GM23338 (cell line): ENCODE measurements around the gene HS1BP3. TPM values are rescaled to one million over a fixed set of nuclear protein-coding genes. Genes with fewer than 3 reads are reported as not detected.

Experiments
- ATAC-seq: fragments of 200-7000 bp; cut with Tn5 transposase; 3 replicates; pipeline ENCODE4 v1.9.1; 2020
- DNase-seq: peaks from one replicate; pipeline ENCODE4 v3.0.0-alpha.2; 2015; ENCODE audit warnings: low spot score
- H2AFZ ChIP-seq: fragments of 200-600 bp; sonication (generic); 2 replicates; pipeline ENCODE4 v1.8.0; 2016; ENCODE audit warnings: antibody characterized with exemption, mild to moderate bottlenecking, moderate library complexity
- H3F3A ChIP-seq: fragments of 200-600 bp; sonication (generic); replicated peaks from 2 replicates; pipeline ENCODE4 v1.8.0; 2017; ENCODE audit warnings: antibody characterized with exemption, mixed run types, low read depth
- H3K27ac ChIP-seq: fragments of 200-600 bp; sonication (generic); 2 replicates; pipeline ENCODE4 v1.6.1; 2016; ENCODE audit warnings: low read depth
- H3K27me3 ChIP-seq: fragments of 200-600 bp; sonication (generic); 2 replicates; pipeline ENCODE4 v1.8.0; 2016; ENCODE audit warnings: mild to moderate bottlenecking, mixed run types, moderate library complexity; ENCODE audit not compliant: insufficient read depth
- H3K36me3 ChIP-seq: fragments of 200-600 bp; sonication (generic); 2 replicates; pipeline ENCODE4 v1.8.0; 2016; ENCODE audit warnings: mild to moderate bottlenecking; ENCODE audit not compliant: insufficient read depth
- H3K4me1 ChIP-seq: fragments of 200-600 bp; sonication (generic); 2 replicates; pipeline ENCODE4 v1.8.0; 2016; ENCODE audit warnings: mild to moderate bottlenecking, moderate library complexity; ENCODE audit not compliant: insufficient read depth
- H3K4me2 ChIP-seq: fragments of 200-600 bp; sonication (generic); 2 replicates; pipeline ENCODE4 v1.7.1; 2017; ENCODE audit warnings: mixed run types
- H3K4me3 ChIP-seq: fragments of 200-600 bp; sonication (generic); 2 replicates; pipeline ENCODE4 v1.6.1; 2016; ENCODE audit warnings: mixed run types
- H3K79me2 ChIP-seq: fragments of 200-600 bp; sonication (generic); replicated peaks from 2 replicates; pipeline ENCODE4 v1.8.0; 2017; ENCODE audit warnings: mild to moderate bottlenecking; ENCODE audit not compliant: insufficient read depth
- H3K9me2 ChIP-seq: fragments of 200-600 bp; sonication (generic); 2 replicates; pipeline ENCODE4 v1.8.0; 2017; ENCODE audit not compliant: insufficient read depth
- H4K20me1 ChIP-seq: fragments of 200-600 bp; sonication (generic); replicated peaks from 2 replicates; pipeline ENCODE4 v1.8.0; 2017; ENCODE audit warnings: mild to moderate bottlenecking; ENCODE audit not compliant: insufficient read depth
- H3K27ac Mint-ChIP-seq: 2 replicates; pipeline ENCODE4 v1.8.0; 2020; ENCODE audit warnings: inconsistent platforms, mild to moderate bottlenecking, moderate library complexity, mixed read lengths
- H3K27me3 Mint-ChIP-seq: 3 replicates; pipeline ENCODE4 v1.8.0; 2022; ENCODE audit warnings: low read depth, mild to moderate bottlenecking, moderate library complexity, mixed read lengths, inconsistent platforms; ENCODE audit not compliant: insufficient read depth, poor library complexity
- H3K36me3 Mint-ChIP-seq: 3 replicates; pipeline ENCODE4 v1.8.0; 2021; ENCODE audit warnings: low read depth, mild to moderate bottlenecking, inconsistent platforms, moderate library complexity, mixed read lengths
- H3K4me1 Mint-ChIP-seq: 3 replicates; pipeline ENCODE4 v1.8.0; 2020; ENCODE audit warnings: mild to moderate bottlenecking, inconsistent platforms, mixed read lengths
- H3K4me3 Mint-ChIP-seq: 3 replicates; pipeline ENCODE4 v1.8.0; 2021; ENCODE audit warnings: moderate library complexity, mild to moderate bottlenecking, inconsistent platforms, mixed read lengths
- H3K9me3 Mint-ChIP-seq: 3 replicates; pipeline ENCODE4 v1.8.0; 2020; ENCODE audit warnings: moderate library complexity, mild to moderate bottlenecking, inconsistent platforms, mixed read lengths
- CREB1 ChIP-seq: fragments of 250-450 bp; sonication (Bioruptor Pico); IDR thresholded peaks from 2 replicates; pipeline ENCODE4 v1.5.0; 2020; ENCODE audit warnings: low read depth, mild to moderate bottlenecking, moderate library complexity
- EZH2 ChIP-seq: fragments of 200-600 bp; sonication (generic); IDR thresholded peaks from one replicate; pipeline ENCODE4 v1.8.0; 2017; ENCODE audit warnings: antibody characterized with exemption, mild to moderate bottlenecking, low read depth; ENCODE audit not compliant: unreplicated experiment
- EZH2phosphoT487 ChIP-seq: fragments of 200-600 bp; sonication (generic); IDR thresholded peaks from one replicate; pipeline ENCODE4 v1.8.1; 2018; ENCODE audit warnings: antibody characterized with exemption; ENCODE audit not compliant: unreplicated experiment
- JUNB ChIP-seq: IDR thresholded peaks from one replicate; pipeline ENCODE4 v1.6.1; 2016; ENCODE audit warnings: antibody characterized with exemption; ENCODE audit not compliant: unreplicated experiment
- NANOG ChIP-seq: IDR thresholded peaks from 2 replicates; pipeline ENCODE4 v1.6.1; 2016; ENCODE audit warnings: antibody characterized with exemption, borderline replicate concordance
- POLR2AphosphoS5 ChIP-seq: IDR thresholded peaks from 2 replicates; pipeline ENCODE4 v1.6.1; 2016; ENCODE audit warnings: antibody characterized with exemption, low read depth
- STAT1 ChIP-seq: IDR thresholded peaks from one replicate; pipeline ENCODE4 v1.6.1; 2016; ENCODE audit warnings: antibody characterized with exemption; ENCODE audit not compliant: unreplicated experiment
- ZNF114 ChIP-seq: fragments of 250-450 bp; sonication (Bioruptor Pico); IDR thresholded peaks from 2 replicates; pipeline ENCODE4 v1.5.0; 2020; ENCODE audit warnings: mild to moderate bottlenecking, moderate library complexity
- ZNF331 ChIP-seq: fragments of 250-450 bp; sonication (Bioruptor Pico); IDR thresholded peaks from 2 replicates; pipeline ENCODE4 v1.5.0; 2020; ENCODE audit warnings: low read depth, mild to moderate bottlenecking, moderate library complexity
- ZNF462 ChIP-seq: fragments of 250-450 bp; sonication (Bioruptor Pico); IDR thresholded peaks from 2 replicates; pipeline ENCODE4 v1.5.0; 2020; ENCODE audit warnings: mild to moderate bottlenecking, moderate library complexity
- polyA plus RNA-seq: library from polyadenylated mRNA; unstranded; fragments of >200 nt; fragmentation: Nextera tagmentation; extraction: Ambion mirVana; gene quantifications from 2 replicates; pipeline ENCODE4 v1.2.1, GENCODE V29; 2016
- total RNA-seq: library from RNA; depleted of rRNA; stranded (reverse); fragments of >200 nt; shearing (Covaris generic); gene quantifications from 2 replicates; pipeline ENCODE4 v1.2.3, GENCODE V29; 2014
- TF ChIP-seq, protein P1 (sequence below): IDR thresholded peaks from one replicate; pipeline ENCODE4 v1.6.1; 2018; ENCODE audit warnings: antibody characterized with exemption; ENCODE audit not compliant: unreplicated experiment
- TF ChIP-seq, protein P2 (sequence below), 2 experiments: fragments of 200-600 bp in 1 of 2; sonication (generic) in 1 of 2; conservative IDR thresholded peaks; 2 replicates each; pipeline versions ENCODE4 v1.5.1 to v1.6.1; 2016 to 2017; ENCODE audit warnings: antibody characterized with exemption in 2 of 2, low read depth in 2 of 2, mild to moderate bottlenecking in 2 of 2, moderate library complexity in 1 of 2
- TF ChIP-seq, protein P3 (sequence below): IDR thresholded peaks from 2 replicates; pipeline ENCODE4 v1.6.1; 2016; ENCODE audit warnings: antibody characterized with exemption

HS1BP3 gene
- total and polyA plus RNA-seq, 2 experiments from 2014 or later: 7.2 to 15.0 TPM

- H3F3A ChIP-seq: no peaks in the 10 kb centered on the region
- no peak overlapping the region for H2AFZ ChIP-seq
- H3K36me3 ChIP-seq: no peaks in the 10 kb centered on the region
- H3K4me3 Mint-ChIP-seq: no peak overlapping the region
- no peaks in the 10 kb centered on the region; the same call in 1 of the 2 replicates for H3K9me2 ChIP-seq
- no peaks in the 10 kb centered on the region for H4K20me1 ChIP-seq
- DNase-seq: peak; percentile 28
- H3K27ac Mint-ChIP-seq: no peak overlapping the region
- H3K27ac ChIP-seq: no peak overlapping the region
- H3K4me1 ChIP-seq: peaks cover 6% of the 10 kb centered on the region
- peaks cover 3% of the 10 kb centered on the region for H3K27me3 Mint-ChIP-seq
- no peaks in the 10 kb centered on the region for H3K9me3 Mint-ChIP-seq
- no peaks in the 10 kb centered on the region; the same call in 2 of the 3 replicates for H3K36me3 Mint-ChIP-seq
- H3K79me2 ChIP-seq: no peaks in the 10 kb centered on the region
- no peaks in the 10 kb centered on the region for H3K27me3 ChIP-seq
- H3K4me3 ChIP-seq: no peak overlapping the region
- no peak overlapping the region for H3K4me2 ChIP-seq
- peak; percentile 9; the same call in 1 of the 3 replicates for ATAC-seq
- no peak for TF ChIP-seq ZNF331 (CRISPR knock-in tag)
- TF ChIP-seq ZNF462 (CRISPR knock-in tag): no peak
- no peak for TF ChIP-seq ZNF114 (CRISPR knock-in tag)
- TF ChIP-seq EZH2: no peak
- no peak for TF ChIP-seq EZH2phosphoT487
- TF ChIP-seq, protein P1, sequence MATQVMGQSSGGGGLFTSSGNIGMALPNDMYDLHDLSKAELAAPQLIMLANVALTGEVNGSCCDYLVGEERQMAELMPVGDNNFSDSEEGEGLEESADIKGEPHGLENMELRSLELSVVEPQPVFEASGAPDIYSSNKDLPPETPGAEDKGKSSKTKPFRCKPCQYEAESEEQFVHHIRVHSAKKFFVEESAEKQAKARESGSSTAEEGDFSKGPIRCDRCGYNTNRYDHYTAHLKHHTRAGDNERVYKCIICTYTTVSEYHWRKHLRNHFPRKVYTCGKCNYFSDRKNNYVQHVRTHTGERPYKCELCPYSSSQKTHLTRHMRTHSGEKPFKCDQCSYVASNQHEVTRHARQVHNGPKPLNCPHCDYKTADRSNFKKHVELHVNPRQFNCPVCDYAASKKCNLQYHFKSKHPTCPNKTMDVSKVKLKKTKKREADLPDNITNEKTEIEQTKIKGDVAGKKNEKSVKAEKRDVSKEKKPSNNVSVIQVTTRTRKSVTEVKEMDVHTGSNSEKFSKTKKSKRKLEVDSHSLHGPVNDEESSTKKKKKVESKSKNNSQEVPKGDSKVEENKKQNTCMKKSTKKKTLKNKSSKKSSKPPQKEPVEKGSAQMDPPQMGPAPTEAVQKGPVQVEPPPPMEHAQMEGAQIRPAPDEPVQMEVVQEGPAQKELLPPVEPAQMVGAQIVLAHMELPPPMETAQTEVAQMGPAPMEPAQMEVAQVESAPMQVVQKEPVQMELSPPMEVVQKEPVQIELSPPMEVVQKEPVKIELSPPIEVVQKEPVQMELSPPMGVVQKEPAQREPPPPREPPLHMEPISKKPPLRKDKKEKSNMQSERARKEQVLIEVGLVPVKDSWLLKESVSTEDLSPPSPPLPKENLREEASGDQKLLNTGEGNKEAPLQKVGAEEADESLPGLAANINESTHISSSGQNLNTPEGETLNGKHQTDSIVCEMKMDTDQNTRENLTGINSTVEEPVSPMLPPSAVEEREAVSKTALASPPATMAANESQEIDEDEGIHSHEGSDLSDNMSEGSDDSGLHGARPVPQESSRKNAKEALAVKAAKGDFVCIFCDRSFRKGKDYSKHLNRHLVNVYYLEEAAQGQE: no peak
- TF ChIP-seq POLR2AphosphoS5: no peak
- TF ChIP-seq, protein P2, sequence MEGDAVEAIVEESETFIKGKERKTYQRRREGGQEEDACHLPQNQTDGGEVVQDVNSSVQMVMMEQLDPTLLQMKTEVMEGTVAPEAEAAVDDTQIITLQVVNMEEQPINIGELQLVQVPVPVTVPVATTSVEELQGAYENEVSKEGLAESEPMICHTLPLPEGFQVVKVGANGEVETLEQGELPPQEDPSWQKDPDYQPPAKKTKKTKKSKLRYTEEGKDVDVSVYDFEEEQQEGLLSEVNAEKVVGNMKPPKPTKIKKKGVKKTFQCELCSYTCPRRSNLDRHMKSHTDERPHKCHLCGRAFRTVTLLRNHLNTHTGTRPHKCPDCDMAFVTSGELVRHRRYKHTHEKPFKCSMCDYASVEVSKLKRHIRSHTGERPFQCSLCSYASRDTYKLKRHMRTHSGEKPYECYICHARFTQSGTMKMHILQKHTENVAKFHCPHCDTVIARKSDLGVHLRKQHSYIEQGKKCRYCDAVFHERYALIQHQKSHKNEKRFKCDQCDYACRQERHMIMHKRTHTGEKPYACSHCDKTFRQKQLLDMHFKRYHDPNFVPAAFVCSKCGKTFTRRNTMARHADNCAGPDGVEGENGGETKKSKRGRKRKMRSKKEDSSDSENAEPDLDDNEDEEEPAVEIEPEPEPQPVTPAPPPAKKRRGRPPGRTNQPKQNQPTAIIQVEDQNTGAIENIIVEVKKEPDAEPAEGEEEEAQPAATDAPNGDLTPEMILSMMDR (conservative IDR thresholded peaks at IDR 0.05; ENCODE audit: low read depth in 2 of 2): no peak
- TF ChIP-seq STAT1: no peak
- TF ChIP-seq JUNB: no peak
- TF ChIP-seq, protein P3, sequence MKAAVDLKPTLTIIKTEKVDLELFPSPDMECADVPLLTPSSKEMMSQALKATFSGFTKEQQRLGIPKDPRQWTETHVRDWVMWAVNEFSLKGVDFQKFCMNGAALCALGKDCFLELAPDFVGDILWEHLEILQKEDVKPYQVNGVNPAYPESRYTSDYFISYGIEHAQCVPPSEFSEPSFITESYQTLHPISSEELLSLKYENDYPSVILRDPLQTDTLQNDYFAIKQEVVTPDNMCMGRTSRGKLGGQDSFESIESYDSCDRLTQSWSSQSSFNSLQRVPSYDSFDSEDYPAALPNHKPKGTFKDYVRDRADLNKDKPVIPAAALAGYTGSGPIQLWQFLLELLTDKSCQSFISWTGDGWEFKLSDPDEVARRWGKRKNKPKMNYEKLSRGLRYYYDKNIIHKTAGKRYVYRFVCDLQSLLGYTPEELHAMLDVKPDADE: no peak
- TF ChIP-seq NANOG: no peak
- no peak for TF ChIP-seq CREB1
- H3K4me1 Mint-ChIP-seq: peaks cover 31% of the 10 kb centered on the region
Observed at GRCh38 chr2:20633794-20634506, 16.9 kb downstream of the HS1BP3 start.
